Chondrocyte (in vitro differentiated cells): Measurements from ENCODE around the gene TMEM151A. TPM values are rescaled to one million over a fixed set of nuclear protein-coding genes. Genes with fewer than 3 reads are reported as not detected.
A peak's percentile ranks its signal among the peaks of the same experiment; 100 is the strongest.

Source experiments
- DNase-seq: peaks from one replicate; pipeline ENCODE4 v3.0.0; 2021; ENCODE audit warnings: mixed read lengths, low spot score
- H3K27ac Mint-ChIP-seq: one replicate; pipeline ENCODE4 v1.8.0; 2021; ENCODE audit warnings: mild to moderate bottlenecking, moderate library complexity, mixed read lengths; ENCODE audit not compliant: unreplicated experiment
- H3K27me3 Mint-ChIP-seq: 2 replicates; pipeline ENCODE4 v1.8.0; 2021; ENCODE audit warnings: low read depth, mixed read lengths
- H3K36me3 Mint-ChIP-seq: 2 replicates; pipeline ENCODE4 v1.8.0; 2021; ENCODE audit warnings: low read depth, mixed read lengths
- H3K4me1 Mint-ChIP-seq: 2 replicates; pipeline ENCODE4 v1.8.0; 2021; ENCODE audit warnings: low read depth, mild to moderate bottlenecking, mixed read lengths
- H3K4me3 Mint-ChIP-seq: one replicate; pipeline ENCODE4 v1.8.0; 2021; ENCODE audit warnings: mild to moderate bottlenecking, moderate library complexity, mixed read lengths; ENCODE audit not compliant: unreplicated experiment
- H3K9me3 Mint-ChIP-seq: 2 replicates; pipeline ENCODE4 v1.8.0; 2021; ENCODE audit warnings: low read depth, mixed read lengths
- CTCF ChIP-seq: fragments of 200-600 bp; sonication (generic); IDR thresholded peaks from 2 replicates; pipeline ENCODE4 v1.5.0; 2021; ENCODE audit warnings: antibody characterized with exemption, mild to moderate bottlenecking, moderate library complexity
- total RNA-seq: library from RNA; stranded (reverse); gene quantifications from 3 replicates; pipeline ENCODE4 v1.2.1, GENCODE V29; 2021

TMEM151A gene
- total RNA-seq, 1 donor from 2014 or later = 4.7 TPM

- H3K4me1 Mint-ChIP-seq = peaks cover 26% of the 10 kb centered on the region
- peak; percentile 31 for TF ChIP-seq CTCF
- no peaks in the 10 kb centered on the region for H3K27me3 Mint-ChIP-seq
- peak overlapping the region; percentile 98 for H3K27ac Mint-ChIP-seq
- DNase-seq = no peak
- H3K36me3 Mint-ChIP-seq = peaks cover 17% of the 10 kb centered on the region
- no peaks in the 10 kb centered on the region for H3K9me3 Mint-ChIP-seq
- peak overlapping the region; percentile 93 for H3K4me3 Mint-ChIP-seq
Measured at GRCh38 chr11:66267039-66267378, 24.7 kb upstream of the TMEM151A start.

DNA sequence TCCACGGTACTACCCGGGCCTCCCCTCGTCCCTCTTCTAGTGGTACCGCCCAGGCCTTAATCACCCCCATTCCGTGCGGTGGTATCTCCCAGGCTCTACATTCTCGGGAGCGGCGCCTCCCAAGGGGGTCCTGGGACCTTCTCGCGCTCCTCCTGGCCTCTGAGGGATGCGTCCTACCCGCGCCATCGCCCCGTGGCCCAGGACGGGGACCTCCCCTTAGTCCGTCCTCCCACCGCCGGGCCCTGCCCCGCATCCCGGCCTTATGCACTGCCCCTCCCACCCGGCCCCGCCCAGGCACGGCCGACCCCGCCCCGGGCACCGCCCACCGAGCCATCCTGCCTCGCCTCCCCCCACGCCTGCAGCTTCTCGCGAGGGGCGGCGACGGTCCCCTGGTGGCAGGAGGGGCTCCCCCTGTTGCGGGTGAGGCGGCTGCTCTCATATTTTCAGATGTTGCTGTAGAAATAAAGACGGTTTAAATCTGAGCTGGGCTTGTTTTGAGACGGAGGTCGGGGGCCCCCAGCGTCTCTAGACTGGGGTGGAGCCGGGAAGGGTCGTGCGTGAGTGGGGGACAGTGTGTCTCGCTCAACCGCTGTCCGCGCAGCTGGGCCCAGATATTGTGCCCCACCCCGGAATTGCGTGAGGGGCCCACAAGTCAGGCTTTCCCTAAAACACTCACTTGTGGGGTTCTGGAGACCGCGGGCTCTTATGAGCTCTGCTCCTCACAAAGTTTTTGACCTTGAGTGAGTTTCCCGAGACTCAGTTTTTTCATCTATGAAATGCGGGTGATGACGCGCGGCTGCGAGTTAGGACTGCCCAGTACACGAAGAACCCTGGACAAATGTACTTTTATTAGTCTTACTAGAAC is 24.1 kb upstream of the TMEM151A start:
- Mint-ChIP-seq H3K36me3 (peaks cover 21% of the 10 kb centered on the region), H3K27me3 (no peaks in the 10 kb centered on the region), H3K9me3 (no peaks in the 10 kb centered on the region), H3K4me1 (peaks cover 26% of the 10 kb centered on the region), H3K27ac (peak overlapping the region; percentile 98), H3K4me3 (peak overlapping the region; percentile 93)
- DNase-seq = no peak
- TF ChIP-seq CTCF = peak; percentile 46

GRCh38 chr11:66268244-66268951 is 23.3 kb upstream of the TMEM151A start, which contains the start of gene RAB1B:
TSS of gene RAB1B (plus strand) at chr11:66268639. CDS start at chr11:66268680, 41 bp downstream.
- H3K9me3 Mint-ChIP-seq = no peaks in the 10 kb centered on the region
- H3K27ac Mint-ChIP-seq = peak within 1 kb of the TSS; percentile 98
- peak within 1 kb of the TSS; percentile 93 for H3K4me3 Mint-ChIP-seq
- peaks cover 26% of the 10 kb centered on the region for H3K4me1 Mint-ChIP-seq
- DNase-seq = peak; percentile 100
- peaks cover 28% of the 10 kb centered on the region for H3K36me3 Mint-ChIP-seq
- no peak for TF ChIP-seq CTCF
- H3K27me3 Mint-ChIP-seq = no peaks in the 10 kb centered on the region

GRCh38 chr11:66268952-66269905 is 22.5 kb upstream of the TMEM151A start:
- Mint-ChIP-seq H3K27ac (peak overlapping the region; percentile 98), H3K36me3 (peaks cover 31% of the 10 kb centered on the region), H3K9me3 (no peaks in the 10 kb centered on the region), H3K4me3 (peak overlapping the region; percentile 93), H3K27me3 (no peaks in the 10 kb centered on the region), H3K4me1 (peaks cover 26% of the 10 kb centered on the region)
- no peak for DNase-seq
- peak; percentile 64 for TF ChIP-seq CTCF
